ENCODE data around the gene SPAG16.

GRCh38 chr2:213816583-213816982 lies 532.3 kb downstream of the SPAG16 start:
- TF ChIP-seq, protein P1, sequence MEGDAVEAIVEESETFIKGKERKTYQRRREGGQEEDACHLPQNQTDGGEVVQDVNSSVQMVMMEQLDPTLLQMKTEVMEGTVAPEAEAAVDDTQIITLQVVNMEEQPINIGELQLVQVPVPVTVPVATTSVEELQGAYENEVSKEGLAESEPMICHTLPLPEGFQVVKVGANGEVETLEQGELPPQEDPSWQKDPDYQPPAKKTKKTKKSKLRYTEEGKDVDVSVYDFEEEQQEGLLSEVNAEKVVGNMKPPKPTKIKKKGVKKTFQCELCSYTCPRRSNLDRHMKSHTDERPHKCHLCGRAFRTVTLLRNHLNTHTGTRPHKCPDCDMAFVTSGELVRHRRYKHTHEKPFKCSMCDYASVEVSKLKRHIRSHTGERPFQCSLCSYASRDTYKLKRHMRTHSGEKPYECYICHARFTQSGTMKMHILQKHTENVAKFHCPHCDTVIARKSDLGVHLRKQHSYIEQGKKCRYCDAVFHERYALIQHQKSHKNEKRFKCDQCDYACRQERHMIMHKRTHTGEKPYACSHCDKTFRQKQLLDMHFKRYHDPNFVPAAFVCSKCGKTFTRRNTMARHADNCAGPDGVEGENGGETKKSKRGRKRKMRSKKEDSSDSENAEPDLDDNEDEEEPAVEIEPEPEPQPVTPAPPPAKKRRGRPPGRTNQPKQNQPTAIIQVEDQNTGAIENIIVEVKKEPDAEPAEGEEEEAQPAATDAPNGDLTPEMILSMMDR (IDR thresholded peaks at IDR 0.05) = no peak
- no peak for TF ChIP-seq EZH2 (IDR thresholded peaks at IDR 0.05; ENCODE audit: borderline replicate concordance, insufficient read depth, low read depth, low read length, poor library complexity, severe bottlenecking)

Data from B cell (primary cell).